ENCODE measurements around the gene C1QL2. TPM values are rescaled to one million over a fixed set of nuclear protein-coding genes. Genes with fewer than 3 reads are reported as not detected.

C1QL2 gene
- total RNA-seq, 1 experiment from 2014 or later: 0.81 TPM

- H3K23me2 ChIP-seq (ENCODE audit: insufficient read length, low read depth, low read length, poor library complexity, severe bottlenecking): no peaks in the 10 kb centered on the region
- no peak overlapping the region for H3T11ph ChIP-seq (ENCODE audit: low read length)
- Mint-ChIP-seq H3K4me1 (peaks cover 47 to 48% of the 10 kb centered on the region in 2 experiments), H3K27ac (0 out of 7 replicates have a peak overlapping the region, but pooled peaks of 1 of the 3 experiments have one; percentile 9), H3K4me3 (peak overlapping the region in 1 of 2 experiments; percentile 6; a peak in 1 of 5 replicates), H3K36me3 (ENCODE audit: insufficient read depth in 1 of 3, low read depth in 3 of 3) (no peaks in the 10 kb centered on the region; a peak in 1 of 7 replicates), H3K27me3 (ENCODE audit: low read depth) (peaks cover 14% of the 10 kb centered on the region), H3K9me3 (no peaks in the 10 kb centered on the region)
- H3K4me2 ChIP-seq (ENCODE audit: insufficient read depth, insufficient read length, low read length): no peak overlapping the region
- H3K4me1 ChIP-seq (ENCODE audit: insufficient read depth, low read length): peaks cover 6% of the 10 kb centered on the region
- H3K23ac ChIP-seq (ENCODE audit: insufficient read length, low read depth, low read length): no peak overlapping the region
- no peak overlapping the region for H2AFZ ChIP-seq (ENCODE audit: low read length)
- H3K79me1 ChIP-seq (ENCODE audit: insufficient read depth, low read depth, low read length, poor library complexity, severe bottlenecking): no peaks in the 10 kb centered on the region
- TF ChIP-seq, protein P1, sequence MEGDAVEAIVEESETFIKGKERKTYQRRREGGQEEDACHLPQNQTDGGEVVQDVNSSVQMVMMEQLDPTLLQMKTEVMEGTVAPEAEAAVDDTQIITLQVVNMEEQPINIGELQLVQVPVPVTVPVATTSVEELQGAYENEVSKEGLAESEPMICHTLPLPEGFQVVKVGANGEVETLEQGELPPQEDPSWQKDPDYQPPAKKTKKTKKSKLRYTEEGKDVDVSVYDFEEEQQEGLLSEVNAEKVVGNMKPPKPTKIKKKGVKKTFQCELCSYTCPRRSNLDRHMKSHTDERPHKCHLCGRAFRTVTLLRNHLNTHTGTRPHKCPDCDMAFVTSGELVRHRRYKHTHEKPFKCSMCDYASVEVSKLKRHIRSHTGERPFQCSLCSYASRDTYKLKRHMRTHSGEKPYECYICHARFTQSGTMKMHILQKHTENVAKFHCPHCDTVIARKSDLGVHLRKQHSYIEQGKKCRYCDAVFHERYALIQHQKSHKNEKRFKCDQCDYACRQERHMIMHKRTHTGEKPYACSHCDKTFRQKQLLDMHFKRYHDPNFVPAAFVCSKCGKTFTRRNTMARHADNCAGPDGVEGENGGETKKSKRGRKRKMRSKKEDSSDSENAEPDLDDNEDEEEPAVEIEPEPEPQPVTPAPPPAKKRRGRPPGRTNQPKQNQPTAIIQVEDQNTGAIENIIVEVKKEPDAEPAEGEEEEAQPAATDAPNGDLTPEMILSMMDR (conservative IDR thresholded peaks at IDR 0.05): no peak
- no peaks in the 10 kb centered on the region for H3K79me2 ChIP-seq (ENCODE audit: insufficient read depth, low read length)
- no peak overlapping the region for H3K9ac ChIP-seq (ENCODE audit: extremely low read depth, insufficient read length, low read length)
- no peak overlapping the region for H3K14ac ChIP-seq (ENCODE audit: insufficient read depth, low read length)
- no peak overlapping the region for H4K91ac ChIP-seq (ENCODE audit: insufficient read length, low read depth, low read length)
- H2BK12ac ChIP-seq (ENCODE audit: insufficient read length, low read depth, low read length): no peak overlapping the region
- H2BK5ac ChIP-seq (ENCODE audit: insufficient read length, low read length): no peak overlapping the region
- no peak overlapping the region for H2BK15ac ChIP-seq (ENCODE audit: low read depth, low read length)
- H3K27me3 ChIP-seq (ENCODE audit: insufficient read depth, low read length): no peaks in the 10 kb centered on the region; the same call in 1 of the 2 replicates
- H2AK5ac ChIP-seq (ENCODE audit: insufficient read length, low read length): no peak overlapping the region
- H3K4ac ChIP-seq (ENCODE audit: low read depth, low read length): no peak overlapping the region
- no peak overlapping the region for H4K8ac ChIP-seq (replicated peaks; ENCODE audit: insufficient read length, low read depth, low read length)
- DNase-seq: peak; percentile 27
- no peak overlapping the region for H2BK20ac ChIP-seq (ENCODE audit: low read depth, low read length, poor library complexity, severe bottlenecking)
- H3K56ac ChIP-seq (ENCODE audit: insufficient read length, low read depth, low read length): no peak overlapping the region
- no peaks in the 10 kb centered on the region for H3K9me3 ChIP-seq (ENCODE audit: control insufficient read depth, low read depth, low read length)
- H4K5ac ChIP-seq (ENCODE audit: insufficient read length, low read depth, low read length): no peak overlapping the region
- no CpG with 5 or more reads among the region's 9 CpGs for WGBS (ENCODE audit: extremely low coverage, insufficient read length, low lambda C conversion rate)
- H4K20me1 ChIP-seq (ENCODE audit: control insufficient read depth, insufficient read depth, insufficient read length): no peaks in the 10 kb centered on the region
- H3K27ac ChIP-seq (ENCODE audit: insufficient read length, low read depth, low read length): peak overlapping the region; percentile 6
- H2BK120ac ChIP-seq (ENCODE audit: low read depth, low read length, poor library complexity, severe bottlenecking): no peak overlapping the region
- no peak overlapping the region for H3K18ac ChIP-seq (ENCODE audit: insufficient read length, low read depth, low read length)
Observed at GRCh38 chr2:119117891-119118882, 40.4 kb downstream of the C1QL2 start.
